GM18511 (cell line): ENCODE measurements around the gene SNX32.

Experiments
- ATAC-seq: cut with Tn5 transposase; IDR thresholded peaks from one replicate; pipeline ENCODE4 v1.9.1; 2021; ENCODE audit warnings: mild to moderate bottlenecking, moderate library complexity; ENCODE audit not compliant: unreplicated experiment

Gene SNX32

DNA sequence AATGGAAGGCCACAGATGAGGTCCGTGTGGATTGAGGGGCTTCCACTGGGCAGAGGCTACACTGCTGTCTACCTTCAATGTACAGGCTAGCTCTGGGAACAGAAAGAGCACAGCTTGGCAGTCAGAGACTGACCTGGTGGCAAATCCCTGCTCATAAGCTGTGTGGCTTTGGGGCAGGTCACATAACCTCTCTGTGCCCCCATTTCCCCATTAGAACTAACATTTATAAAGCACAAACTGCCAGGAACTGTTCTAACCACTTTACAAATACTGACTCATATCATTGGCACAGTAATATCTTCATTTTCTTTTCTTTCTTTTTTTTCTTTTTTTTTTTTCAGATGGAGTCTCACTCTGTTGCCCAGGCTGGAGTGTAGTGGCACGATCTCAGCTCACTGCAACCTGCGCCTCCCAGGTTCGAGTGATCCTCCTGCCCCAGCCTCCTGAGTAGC, 63.3 kb downstream of the SNX32 start:
- no peak for ATAC-seq

DNA sequence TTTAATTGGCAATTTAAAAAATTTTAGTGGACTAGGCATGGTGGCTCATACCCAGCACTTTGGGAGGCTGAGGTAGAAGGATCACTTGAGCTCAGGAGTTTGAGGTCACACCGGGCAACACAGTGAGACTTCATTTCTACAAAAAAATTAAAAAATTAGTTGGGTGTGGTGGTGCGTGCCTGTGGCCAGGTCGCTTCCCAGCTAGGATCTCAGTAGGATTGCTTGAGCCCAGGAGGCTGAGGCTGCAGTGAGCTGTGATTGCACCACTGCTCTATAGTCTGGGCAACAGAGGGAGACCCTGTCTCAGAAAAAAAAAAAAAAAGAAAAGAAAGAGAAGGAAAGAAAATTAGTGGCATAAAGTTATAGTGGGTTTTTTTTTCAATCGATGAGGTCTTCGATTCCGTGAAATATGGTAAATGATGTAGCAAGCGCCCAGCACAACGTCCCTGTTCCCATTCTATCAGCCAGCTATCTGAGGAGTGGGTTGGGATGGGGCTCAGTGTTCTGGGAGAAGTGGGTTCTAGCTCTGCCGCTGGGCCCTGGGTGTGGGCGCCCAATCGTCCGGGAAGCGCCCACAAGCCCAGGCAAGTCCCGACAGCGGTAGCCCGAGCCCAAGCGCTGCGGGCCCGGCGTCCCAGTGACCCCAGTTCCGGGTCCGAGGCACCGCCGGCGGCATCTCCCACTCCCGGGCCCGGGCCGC, 65.0 kb downstream of the SNX32 start:
- no peak for ATAC-seq

DNA sequence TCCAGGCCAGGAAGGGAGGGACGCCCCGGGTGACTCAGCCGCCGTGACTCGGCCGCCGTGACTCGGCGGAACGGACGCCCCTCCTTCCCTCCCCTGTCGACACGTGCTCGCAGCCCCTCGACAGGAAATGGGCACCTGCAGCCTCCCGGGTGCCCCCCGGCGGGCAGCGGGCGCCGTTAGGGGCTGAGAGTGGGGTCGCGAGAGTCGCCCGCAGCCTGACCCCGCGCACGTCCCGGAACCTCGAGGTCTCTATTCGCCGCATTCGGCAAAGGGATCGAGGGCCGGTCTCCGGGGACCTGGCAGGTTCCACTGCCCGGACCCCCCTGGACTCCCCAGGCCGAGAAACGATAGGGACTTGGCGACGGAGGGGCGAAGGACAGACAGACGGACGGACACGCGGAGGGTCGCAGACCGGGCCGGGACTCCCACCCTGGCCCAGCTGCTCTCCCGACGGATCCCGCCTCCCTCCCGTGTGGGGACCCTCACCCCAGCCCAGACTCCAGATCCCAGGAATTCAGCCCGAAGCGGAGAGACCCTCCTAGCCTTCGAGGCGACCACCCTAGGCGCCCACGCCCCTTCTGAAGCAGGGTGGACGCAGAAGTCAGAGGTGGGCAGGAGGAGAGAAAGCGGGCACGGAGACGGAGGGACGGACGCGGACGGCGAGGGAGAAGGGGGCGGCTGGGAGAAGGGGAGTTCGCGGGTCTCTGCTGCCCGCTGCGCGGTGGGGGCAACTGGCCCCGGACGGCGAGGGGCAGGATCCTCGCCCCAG, 65.8 kb downstream of the SNX32 start:
- ATAC-seq: peak; percentile 2

DNA sequence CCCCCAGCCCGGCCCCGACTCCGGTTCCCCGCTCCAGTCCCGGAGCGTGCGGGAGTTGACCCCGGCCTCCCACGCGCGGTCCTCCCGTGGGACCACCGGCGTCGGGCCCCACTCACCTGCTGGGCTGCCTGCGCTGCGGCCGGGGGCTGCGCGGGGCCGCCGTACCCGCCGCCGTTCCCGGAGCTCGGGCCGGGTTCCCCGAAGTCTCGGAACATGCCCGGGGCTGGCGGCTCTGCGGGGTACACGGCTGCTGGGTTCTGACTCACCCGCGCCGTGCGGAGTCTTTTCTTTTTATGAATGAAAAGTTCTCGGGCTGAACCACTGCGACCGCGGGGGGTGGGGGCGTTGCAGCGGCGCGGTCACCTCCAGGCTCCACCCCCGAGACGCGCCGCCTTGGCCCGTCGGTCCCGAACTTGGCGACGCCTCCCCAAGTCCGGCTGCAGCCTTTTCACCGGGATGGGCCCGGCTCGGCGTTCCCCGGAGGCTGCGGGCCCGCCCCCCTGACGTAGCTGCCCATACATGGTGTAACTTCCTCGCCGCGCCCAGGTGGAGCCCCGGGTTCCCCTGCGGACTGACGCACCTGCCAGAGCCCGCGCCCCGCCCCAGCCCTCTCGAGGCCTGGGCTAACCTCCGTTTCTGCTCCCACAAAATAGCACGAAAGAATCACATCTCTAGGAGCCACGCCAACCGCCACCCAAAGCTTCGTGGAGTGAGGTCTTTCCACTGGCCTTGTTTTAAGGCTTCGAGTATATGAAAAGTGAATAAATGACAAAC, 66.5 kb downstream of the SNX32 start, which contains the start of gene FOSL1:
Gene FOSL1, minus strand, starts transcription at position 264 of the 774 bp plus-strand sequence. Its CDS starts 49 bp downstream, at position 215.
- peak; percentile 84 for ATAC-seq

GRCh38 chr11:65900899-65901180, 67.1 kb downstream of the SNX32 start:
- ATAC-seq: no peak

DNA sequence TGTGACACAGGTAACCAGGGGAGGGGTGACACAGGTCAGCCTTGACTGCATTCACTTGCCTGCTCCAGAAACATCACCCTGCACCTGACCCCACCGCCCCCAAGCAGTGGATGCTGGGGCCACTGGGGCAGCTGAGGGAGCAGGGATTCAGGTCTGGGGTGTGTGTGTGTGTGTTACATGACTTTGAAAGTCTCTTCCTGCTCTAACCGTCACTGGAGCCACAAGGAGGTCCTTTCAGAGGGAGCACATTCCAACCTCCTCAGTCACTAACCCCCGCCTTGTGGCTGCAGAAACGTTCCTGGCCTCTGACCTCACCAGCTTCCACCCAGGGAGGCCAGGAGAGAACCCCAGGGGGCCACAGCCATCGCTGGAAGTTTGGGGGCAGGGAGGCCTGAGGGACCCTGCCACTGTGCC, 69.3 kb downstream of the SNX32 start:
- ATAC-seq: no peak
